NCI-H82 treated with DMSO at 0.1 percent for 48 hours (cell line): ENCODE data around the gene GLRX3.
"Not testable (repeated sequence)": the region's sequence is repeated elsewhere in the genome, so short reads cannot be mapped to it uniquely, and the experiment has no call there.

Source experiments
- DNase-seq: peaks from one replicate; lab custom pipeline; 2025; ENCODE audit not compliant: unreplicated experiment; lab: John Stamatoyannopoulos, UW

GLRX3 gene

GRCh38 chr10:130136226-130137089 is at the start of gene GLRX3:
GLRX3 (plus strand) TSS chr10:130136391; CDS start chr10:130136421, 30 bp downstream.
- DNase-seq, result peak; percentile 33

- DNase-seq, result not testable (repeated sequence)
These were observed 45.6 kb upstream of the GLRX3 start for GRCh38 chr10:130090565-130090964.

GRCh38 chr10:130099344-130099743 is 36.8 kb upstream of the GLRX3 start:
- no peak for DNase-seq

- no peak for DNase-seq
These were observed 30.5 kb upstream of the GLRX3 start for GRCh38 chr10:130105724-130106123.

- DNase-seq, result not testable (repeated sequence)
These were observed 28.0 kb upstream of the GLRX3 start for GRCh38 chr10:130108146-130108545.

DNA sequence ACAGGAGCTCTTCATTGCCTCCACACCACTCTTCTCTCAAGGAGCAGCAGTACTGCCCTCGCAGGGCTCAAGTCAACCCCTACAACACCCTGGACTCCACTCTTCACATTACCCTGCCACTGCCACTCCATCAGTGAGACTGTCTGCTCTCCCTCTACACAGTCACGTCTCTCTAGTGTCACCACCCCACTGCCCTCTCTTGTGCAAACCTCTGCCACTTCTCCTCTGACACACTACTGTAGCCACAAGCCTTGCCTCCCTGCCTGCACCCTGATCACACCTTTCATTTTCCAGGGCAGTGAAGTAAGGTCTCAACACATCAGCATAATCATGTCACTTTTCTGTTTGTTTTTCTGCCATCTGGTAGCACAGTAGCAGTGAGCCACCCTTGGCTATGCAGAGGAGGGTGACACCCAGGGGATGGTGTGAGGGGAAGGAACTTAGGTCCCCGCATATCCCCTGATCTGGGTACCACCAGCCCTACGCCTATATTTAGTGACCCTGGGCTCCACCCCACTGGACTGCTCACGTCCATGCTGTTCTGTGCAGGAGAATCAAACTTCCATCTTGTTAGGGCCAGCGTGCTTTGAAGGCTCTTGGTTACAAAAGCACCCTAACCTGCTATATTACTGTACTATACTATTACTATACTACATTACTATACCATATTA is 27.1 kb upstream of the GLRX3 start:
- no peak for DNase-seq

DNA sequence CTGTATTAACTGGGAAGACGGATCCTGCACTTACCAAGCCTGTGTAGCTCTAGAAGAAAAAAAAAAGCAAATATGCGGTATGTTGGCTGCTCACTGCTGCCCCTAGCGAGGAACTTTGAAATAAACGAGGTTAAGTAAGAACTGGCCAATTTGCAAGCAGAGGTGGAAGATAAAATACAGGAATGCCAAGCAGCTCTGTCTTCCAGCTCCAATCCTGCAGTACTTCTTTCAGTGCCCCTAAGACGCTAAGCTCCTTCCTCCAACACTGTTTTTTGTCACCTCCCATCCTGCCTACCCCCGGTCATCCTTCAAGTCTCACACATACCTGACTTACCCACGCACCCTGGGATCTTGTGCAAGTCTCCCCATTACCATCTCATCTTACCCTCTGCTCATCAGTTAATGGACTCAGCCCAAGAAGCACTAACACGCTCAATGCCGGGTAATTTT is 26.4 kb upstream of the GLRX3 start:
- peak; percentile 28 for DNase-seq

DNA sequence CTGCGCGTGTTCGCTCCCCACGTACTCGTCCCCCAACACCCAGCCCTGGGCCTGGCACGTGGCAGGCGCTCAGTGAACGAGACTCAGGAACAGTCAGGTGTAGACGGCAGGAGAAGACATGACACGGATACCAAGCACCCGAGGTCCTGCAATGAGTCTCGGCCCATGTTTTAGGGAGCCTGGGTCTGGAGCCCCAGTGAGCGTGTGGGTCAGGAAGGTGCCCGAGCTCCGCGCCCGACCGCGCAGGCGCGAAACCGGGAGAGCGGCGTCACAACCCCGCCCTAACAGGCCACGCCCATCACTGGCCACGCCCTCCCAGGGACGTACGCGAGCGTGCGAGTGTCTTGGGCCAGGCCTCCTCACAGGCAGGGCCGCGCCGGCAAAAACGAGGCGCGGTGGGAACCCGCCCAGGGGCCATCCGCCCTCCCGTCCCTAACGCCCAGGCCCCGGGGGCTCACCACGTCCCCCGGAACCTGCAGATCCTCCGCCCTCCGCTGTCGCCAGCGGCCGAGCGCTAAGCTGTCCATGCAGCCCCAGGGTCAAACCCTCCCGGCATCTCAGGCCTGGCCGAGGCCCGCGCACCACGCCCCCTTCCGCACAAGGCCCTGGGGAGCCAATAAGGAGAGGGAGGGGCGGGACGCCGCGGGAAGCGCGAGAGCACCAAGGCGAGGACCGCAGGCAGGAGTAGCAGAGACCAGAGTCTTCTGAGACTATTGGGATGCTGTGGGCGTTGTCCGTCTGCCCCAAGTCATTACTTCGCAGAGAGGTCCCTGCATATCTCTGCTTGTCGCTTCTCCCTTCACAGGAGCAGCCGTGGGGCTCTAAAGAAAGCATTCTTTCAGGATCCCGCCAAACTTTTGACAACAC is 25.7 kb upstream of the GLRX3 start, which contains the start of gene C10orf143:
C10orf143 (minus strand) TSS at position 585 of the 867 bp plus-strand sequence; CDS start at position 527, 58 bp downstream.
- DNase-seq, result peak; percentile 71

DNA sequence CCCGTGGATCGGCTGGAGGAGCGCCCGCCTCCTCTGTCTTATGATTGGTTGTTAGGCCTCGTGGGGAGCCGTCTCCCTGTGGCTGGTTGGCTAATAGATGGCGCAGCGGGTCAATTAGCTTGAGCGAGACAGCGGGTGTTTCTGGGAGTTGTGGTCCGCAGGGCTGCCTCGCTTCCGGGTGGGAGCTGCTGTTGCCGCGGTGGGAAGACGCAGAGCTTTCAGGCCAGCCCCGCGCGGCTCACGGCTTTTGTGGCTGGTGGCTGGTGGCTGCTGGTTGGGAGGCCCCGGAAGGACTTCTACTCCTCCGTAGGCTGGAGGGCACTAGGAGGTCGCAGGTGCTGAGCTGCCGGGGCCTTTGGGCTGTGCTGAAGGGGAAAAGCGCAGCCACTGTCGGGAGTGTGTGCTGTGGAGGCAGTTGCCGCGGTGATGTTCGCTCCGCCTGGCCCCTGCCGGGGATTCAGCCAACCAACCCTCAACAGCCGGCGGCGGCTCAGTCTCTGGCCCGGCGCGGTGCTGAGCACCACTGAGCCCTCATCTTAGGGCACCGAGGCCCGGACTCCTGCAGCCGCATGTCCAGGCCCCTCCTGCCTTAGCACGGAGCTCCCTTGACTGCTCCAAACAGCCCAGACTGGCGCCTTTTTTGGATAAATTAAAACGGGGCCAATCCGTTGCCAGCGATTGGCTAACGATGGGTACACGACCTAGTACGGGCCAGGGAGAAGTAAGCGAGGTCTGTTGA is 24.9 kb upstream of the GLRX3 start:
- peak; percentile 86 for DNase-seq

- no peak for DNase-seq
These were observed 24.4 kb upstream of the GLRX3 start for GRCh38 chr10:130111852-130112180.

DNA sequence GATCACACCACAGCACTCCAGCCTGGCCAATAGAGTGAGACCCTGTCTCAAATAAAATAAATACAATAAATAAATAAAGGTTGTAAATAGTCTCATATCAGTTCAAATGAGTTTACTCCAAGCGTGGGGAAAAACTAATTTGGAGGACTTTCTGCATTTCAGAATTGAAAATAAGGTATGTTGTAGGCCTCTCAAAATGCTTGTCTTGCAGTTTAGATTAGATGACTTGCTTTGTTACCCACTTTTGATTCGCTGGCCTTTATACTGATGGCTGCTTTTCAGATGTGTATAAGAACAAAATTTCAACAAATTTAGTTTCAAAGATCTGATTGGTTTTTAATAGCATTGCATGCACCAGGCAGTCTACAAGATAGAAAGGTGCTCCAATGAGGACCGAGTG is 23.4 kb upstream of the GLRX3 start:
- DNase-seq, result no peak

GRCh38 chr10:130116942-130117341 is 19.2 kb upstream of the GLRX3 start:
- not testable (repeated sequence) for DNase-seq

DNA sequence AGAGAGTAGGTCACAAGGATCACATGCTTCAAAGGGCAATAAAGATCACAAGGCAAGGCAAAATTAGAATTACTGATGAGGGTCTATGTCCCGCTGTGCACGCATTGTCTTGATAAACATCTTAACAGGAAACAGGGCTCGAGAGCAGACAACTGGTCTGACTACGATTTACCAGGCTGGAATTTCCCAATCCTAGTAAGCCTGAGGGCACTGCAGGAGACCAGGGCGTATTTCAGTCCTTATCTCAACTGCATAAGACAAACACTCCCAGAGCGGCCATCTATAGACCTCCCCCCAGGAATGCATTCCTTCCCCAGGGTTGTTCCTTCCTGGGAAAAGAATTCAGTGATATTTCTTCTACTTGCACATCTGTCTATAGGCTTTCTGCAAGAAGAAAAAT is 18.7 kb upstream of the GLRX3 start:
- not testable (repeated sequence) for DNase-seq

DNA sequence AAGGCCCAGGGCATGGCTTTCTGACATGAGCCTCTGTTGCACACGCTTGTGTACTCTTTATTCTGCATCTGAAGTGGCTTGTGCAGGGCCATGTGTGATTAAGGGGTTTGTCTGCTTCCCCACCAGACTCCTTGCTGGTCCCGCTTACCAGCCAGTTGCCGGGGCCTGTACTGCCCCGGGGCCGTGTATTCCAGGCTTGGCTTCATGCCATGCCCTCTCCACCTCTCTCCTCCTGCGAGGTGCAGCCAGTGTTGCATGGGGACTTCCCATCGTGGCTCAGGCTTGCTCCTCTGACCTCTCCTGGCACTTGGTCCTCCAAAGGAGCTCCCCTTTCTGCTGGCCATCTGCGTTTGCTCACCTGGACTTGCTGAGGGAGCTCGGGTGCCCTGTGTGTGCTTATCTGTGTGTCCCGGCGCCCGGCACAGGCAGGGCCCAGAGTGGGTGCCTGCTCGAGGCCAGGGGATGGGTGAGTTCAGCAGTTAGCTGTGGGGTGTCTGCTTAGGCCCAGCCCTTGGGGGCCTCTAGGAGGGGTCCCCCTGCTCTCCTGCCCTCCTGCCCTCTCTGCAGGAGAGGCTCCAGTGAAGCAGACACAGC is 14.6 kb upstream of the GLRX3 start:
- DNase-seq, result no peak

DNA sequence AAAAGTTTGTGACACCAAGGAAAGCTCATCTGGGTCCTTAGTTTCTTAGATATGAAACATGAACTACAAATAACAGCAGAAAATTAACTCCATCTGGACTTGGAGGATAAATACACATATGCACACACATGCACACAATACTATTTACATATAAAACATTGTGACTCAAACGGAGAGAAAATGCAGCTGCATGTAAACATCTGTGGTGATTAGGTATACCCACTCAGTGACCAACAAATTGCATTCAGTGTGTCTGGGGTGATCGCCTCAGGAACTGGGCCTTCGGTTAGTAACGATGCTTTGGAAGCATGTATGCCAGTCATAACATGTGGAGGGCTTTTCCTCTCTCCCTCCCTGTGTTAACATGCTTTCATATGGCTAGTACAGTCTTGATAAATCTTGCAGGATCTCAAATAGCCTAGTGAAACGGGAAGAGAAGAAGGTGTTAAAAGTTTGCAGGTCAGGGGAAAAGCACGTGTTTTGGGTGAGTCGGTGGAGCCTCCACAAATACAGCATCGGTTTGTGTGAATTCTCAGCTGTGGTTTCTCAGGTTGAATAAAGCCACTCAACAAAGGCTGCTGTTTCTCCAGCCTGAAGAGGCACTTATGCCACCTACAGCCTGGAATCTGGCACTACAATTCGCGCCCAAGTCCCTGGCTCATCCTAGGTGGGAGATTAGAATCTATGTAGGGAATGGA is 8.7 kb upstream of the GLRX3 start:
- DNase-seq, result peak; percentile 18

- DNase-seq, result no peak
These were observed 8.0 kb upstream of the GLRX3 start for GRCh38 chr10:130128062-130128781.

GRCh38 chr10:130128922-130129321 is 7.3 kb upstream of the GLRX3 start:
- DNase-seq, result no peak

- no peak for DNase-seq
These were observed 440 bp upstream of the GLRX3 start for GRCh38 chr10:130135676-130136225.

DNA sequence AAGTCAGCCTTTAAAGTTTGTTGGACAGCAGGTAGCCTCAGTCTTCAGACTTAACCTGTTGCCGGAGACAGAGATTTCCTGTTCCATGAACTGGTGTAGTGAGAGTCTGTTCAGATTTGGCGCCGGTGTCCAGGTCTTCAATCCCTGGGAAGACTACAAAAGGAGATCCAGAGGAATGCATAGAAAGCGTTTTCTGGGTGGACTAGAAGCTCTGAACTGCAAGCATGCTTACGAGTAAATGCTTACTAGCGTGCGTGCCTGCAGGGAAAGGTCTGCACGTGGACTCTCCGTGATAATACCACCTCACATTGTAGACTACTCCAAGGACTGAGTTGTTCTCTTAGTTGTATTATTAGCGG is 878 bp downstream of the GLRX3 start:
- DNase-seq, result no peak
